Spleen (tissue), 7 donors: ENCODE measurements around the gene VRK3.

Experiments used
- CTCF ChIP-seq, 11 experiments: fragments of 200-600 bp in 7 of 11; fragments of 450-650 bp in 4 of 11; sonication (generic) in 4 of 11; IDR thresholded peaks in 8 of 11; conservative IDR thresholded peaks in 3 of 11; 1 replicate in 7 of 11; 2 replicates in 4 of 11; pipeline versions ENCODE4 v1.4.0 to v1.8.0; 2016 to 2021; ENCODE audit warnings: antibody characterized with exemption in 11 of 11, inconsistent platforms in 4 of 11, mild to moderate bottlenecking in 1 of 11
- POLR2A ChIP-seq, 3 donors: fragments of 450-650 bp; IDR thresholded peaks; one replicate each; pipeline ENCODE4 v1.5.1; 2017; ENCODE audit warnings: antibody characterized with exemption in 3 of 3, mild to moderate bottlenecking in 1 of 3
- POLR2AphosphoS5 ChIP-seq, 3 donors: sonication (generic); formaldehyde crosslinking; IDR thresholded peaks; one replicate each; pipeline ENCODE4 v1.5.1; 2017; ENCODE audit warnings: antibody characterized with exemption in 3 of 3
- donor health status: DM: no; HTN: no; CAD: no; lungs with moderate emphysema.
- donor health status: DM: no; HTN: no; CAD: no.
- donor health status: DM: no; HTN: no; CAD: no.

- no peak for TF ChIP-seq CTCF (IDR thresholded peaks at IDR 0.05 in 8 of 11, conservative IDR thresholded peaks at IDR 0.05 in 3 of 11)
- TF ChIP-seq POLR2AphosphoS5 (IDR thresholded peaks at IDR 0.05): no peak
- TF ChIP-seq POLR2A (IDR thresholded peaks at IDR 0.05): no peak
Measured at GRCh38 chr19:50007170-50007569, 18.0 kb downstream of the VRK3 start.
